ENCODE measurements around the gene HBEGF.

- TF ChIP-seq POLR2A (IDR thresholded peaks at IDR 0.05) (no peak), CTCF (IDR thresholded peaks at IDR 0.05) (no peak)
Observed at GRCh38 chr5:140338908-140339307, 7.5 kb downstream of the HBEGF start.

All from tibial nerve (tissue), 3 donors.